Heart left ventricle (tissue), 16 donors: ENCODE results near the gene GET4. TPM values are rescaled to one million over a fixed set of nuclear protein-coding genes. Genes with fewer than 3 reads are reported as not detected.

ENCODE experiments used
- ATAC-seq, 4 donors: fragments of 200-7000 bp; cut with Tn5 transposase; one replicate each; pipeline ENCODE4 v1.9.1; 2020 to 2022; ENCODE audit warnings: moderate library complexity in 4 of 4, mild to moderate bottlenecking in 3 of 4, moderate number of reproducible peaks in 1 of 4
- DNase-seq, 5 donors: peaks; one replicate each; pipeline ENCODE4 v3.0.0-alpha.2; 2020
- H3K27ac ChIP-seq, 12 donors: fragments of 200-600 bp; sonication (generic) in 4 of 12; one replicate each; pipeline versions ENCODE4 v1.5.0 to v1.8.0; 2016 to 2022; ENCODE audit warnings: mild to moderate bottlenecking in 2 of 12
- H3K27me3 ChIP-seq, 9 donors: fragments of 200-600 bp; sonication (generic) in 2 of 9; one replicate each; pipeline versions ENCODE4 v1.5.1 to v1.8.0; 2016 to 2022; ENCODE audit warnings: mild to moderate bottlenecking in 3 of 9
- H3K36me3 ChIP-seq, 9 donors: fragments of 200-600 bp; sonication (generic) in 2 of 9; one replicate each; pipeline versions ENCODE4 v1.5.0 to v1.8.0; 2018 to 2022; ENCODE audit warnings: mild to moderate bottlenecking in 2 of 9
- H3K4me1 ChIP-seq, 12 donors: fragments of 200-600 bp; sonication (generic) in 4 of 12; one replicate each; pipeline versions ENCODE4 v1.5.0 to v1.8.0; 2016 to 2022; ENCODE audit warnings: mild to moderate bottlenecking in 3 of 12
- H3K4me3 ChIP-seq, 12 donors: fragments of 200-600 bp; sonication (generic) in 4 of 12; one replicate each; pipeline versions ENCODE4 v1.5.0 to v1.8.0; 2017 to 2022; ENCODE audit warnings: mild to moderate bottlenecking in 9 of 12, moderate library complexity in 4 of 12
- H3K9me3 ChIP-seq, 12 donors: fragments of 200-600 bp; sonication (generic) in 4 of 12; one replicate each; pipeline versions ENCODE4 v1.5.0 to v1.8.0; 2016 to 2022; ENCODE audit warnings: mild to moderate bottlenecking in 1 of 12
- POLR2A ChIP-seq, 2 donors: fragments of 450-650 bp; IDR thresholded peaks; one replicate each; pipeline ENCODE4 v1.6.1; 2017; ENCODE audit warnings: antibody characterized with exemption in 2 of 2, mild to moderate bottlenecking in 2 of 2, moderate library complexity in 2 of 2
- WGBS, 4 donors: extraction: QIAGEN DNeasy Blood & Tissue Kit in 2 of 4; methylation state at CpG; one replicate each; pipeline versions ENCODE4 v1.1.5 to v1.1.7; 2013 to 2018; 5-methylcytosine and 5-hydroxymethylcytosine counted together
- intact Hi-C, 10 donors: fragments of 100-400 bp; cut with DNase I; formaldehyde crosslinking; loops; one replicate each; pipeline versions ENCODE4 v1.11.1 to v1.14.2; 2022
- polyA plus RNA-seq, 2 donors: library from polyadenylated mRNA; stranded (reverse); fragments of 200-250 nt; gene quantifications; one replicate each; pipeline ENCODE4 v1.2.3, GENCODE V29; 2013
- total RNA-seq, 9 donors: library from RNA; depleted of rRNA in 2 of 9; stranded (reverse); fragments of >200 nt in 2 of 9; fragmentation: NEBNext Ultra II Directional in 3 of 9; extraction: Animal tissue kit (Norgen Biotek cat#: 25700) in 3 of 9; gene quantifications; one replicate each; pipeline versions ENCODE4 v1.1.0 to v1.2.4, GENCODE V29; 2016 to 2023
- TF ChIP-seq, protein P1 (sequence below), 12 donors: fragments of 200-600 bp; sonication (generic) in 4 of 12; IDR thresholded peaks; one replicate each; pipeline versions ENCODE4 v1.5.0 to v1.8.0; 2018 to 2022; ENCODE audit warnings: antibody characterized with exemption in 12 of 12, mild to moderate bottlenecking in 5 of 12
- donor health status: ischemic (EF 13 %, LVEDD 7.1; RV severe dilation, severe dysfunction).
- donor health status: healthy with polysubstance abuse.
- donor health status: DM: no; HTN: yes; CAD: no.
- donor health status: DM: no; HTN: no; CAD: no.
- donor health status: ischemic (EF 25% LVEDD 6.9; RV normal size, moderate dysfunction).
- donor health status: ischemic (EF 25% LVEDD 5.7; RV mildly dilated, moderate dysfunction).
- donor health status: healthy.
- donor health status: DM: yes; HTN: yes; CAD: no.
- donor health status: ischemic (EF 35%, LVEDD 5.7; RV mildly dilated, moderate dysfunction).
- donor health status: nonischemic (EF 11% LVEDD 7.7; RV severe dilation, severe dysfunction).
- donor health status: DM: yes; HTN: yes; CAD: no.
- donor health status: PGD.
- donor health status: ischemic (EF 29% LVEDD 5.4; RV normal size, mild dysfunction).
- donor health status: nonischemic (EF 23%, LVEDD 6.1; RV moderate dilation, normal function).

Gene GET4
- total and polyA plus RNA-seq, 11 donors = 14.6 to 34.1 (median 19.7) TPM

DNA sequence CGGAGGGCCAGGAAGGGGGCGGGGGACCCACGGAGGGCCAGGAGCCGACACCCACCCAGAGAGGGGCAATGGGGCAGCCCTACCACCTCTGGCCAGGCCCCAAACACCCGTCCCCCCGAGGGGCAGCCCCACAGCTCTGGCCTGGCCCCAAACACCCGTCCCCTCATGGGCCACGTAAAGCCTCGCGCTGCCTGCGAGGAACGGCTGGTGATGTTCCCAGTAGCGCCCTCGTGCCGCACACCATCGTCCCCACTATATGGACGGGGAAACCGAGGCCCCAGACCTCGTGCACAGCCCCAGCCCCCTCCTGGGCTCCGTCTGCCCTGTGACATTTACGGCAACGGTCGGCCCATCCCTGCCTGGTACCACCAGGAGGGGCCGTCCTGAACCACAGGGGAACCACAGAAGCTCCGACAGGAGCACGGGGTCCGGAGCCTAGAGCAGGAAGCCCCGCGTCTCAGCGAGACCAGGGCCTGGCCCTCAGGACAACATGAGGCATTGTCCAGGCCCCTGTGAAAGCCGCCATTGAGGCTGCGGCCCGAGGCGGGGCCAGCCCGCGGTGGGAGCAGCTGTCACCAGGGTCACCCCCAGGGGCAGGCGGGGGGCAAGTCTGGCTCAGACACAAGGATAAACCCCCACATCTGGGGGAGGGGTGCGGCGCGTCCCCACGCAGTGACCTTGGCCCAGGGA lies 35.6 kb downstream of the GET4 start:
- no peak overlapping the region for H3K27ac ChIP-seq
- DNase-seq = no peak
- WGBS, 4 donors = 81 to 92% (median 87%) methylated on average over 21 to 41 of the region's 41 CpGs
- H3K4me3 ChIP-seq = no peak overlapping the region
- H3K36me3 ChIP-seq = no peaks in the 10 kb centered on the region
- H3K27me3 ChIP-seq = no peaks in the 10 kb centered on the region
- ATAC-seq = no peak
- TF ChIP-seq, protein P1, sequence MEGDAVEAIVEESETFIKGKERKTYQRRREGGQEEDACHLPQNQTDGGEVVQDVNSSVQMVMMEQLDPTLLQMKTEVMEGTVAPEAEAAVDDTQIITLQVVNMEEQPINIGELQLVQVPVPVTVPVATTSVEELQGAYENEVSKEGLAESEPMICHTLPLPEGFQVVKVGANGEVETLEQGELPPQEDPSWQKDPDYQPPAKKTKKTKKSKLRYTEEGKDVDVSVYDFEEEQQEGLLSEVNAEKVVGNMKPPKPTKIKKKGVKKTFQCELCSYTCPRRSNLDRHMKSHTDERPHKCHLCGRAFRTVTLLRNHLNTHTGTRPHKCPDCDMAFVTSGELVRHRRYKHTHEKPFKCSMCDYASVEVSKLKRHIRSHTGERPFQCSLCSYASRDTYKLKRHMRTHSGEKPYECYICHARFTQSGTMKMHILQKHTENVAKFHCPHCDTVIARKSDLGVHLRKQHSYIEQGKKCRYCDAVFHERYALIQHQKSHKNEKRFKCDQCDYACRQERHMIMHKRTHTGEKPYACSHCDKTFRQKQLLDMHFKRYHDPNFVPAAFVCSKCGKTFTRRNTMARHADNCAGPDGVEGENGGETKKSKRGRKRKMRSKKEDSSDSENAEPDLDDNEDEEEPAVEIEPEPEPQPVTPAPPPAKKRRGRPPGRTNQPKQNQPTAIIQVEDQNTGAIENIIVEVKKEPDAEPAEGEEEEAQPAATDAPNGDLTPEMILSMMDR (IDR thresholded peaks at IDR 0.05) = no peak
- TF ChIP-seq POLR2A (IDR thresholded peaks at IDR 0.05) = no peak
- H3K4me1 ChIP-seq = peaks cover 0 to 29% (median 4%) of the 10 kb centered on the region in 12 donors
- H3K9me3 ChIP-seq = no peaks in the 10 kb centered on the region
- intact Hi-C loops = loop anchor here in 2 of 10 donors (5.0 to 10.0 kb wide), 2 partner anchors 35 to 153 kb away; no protein-coding TSS in a partner anchor

DNA sequence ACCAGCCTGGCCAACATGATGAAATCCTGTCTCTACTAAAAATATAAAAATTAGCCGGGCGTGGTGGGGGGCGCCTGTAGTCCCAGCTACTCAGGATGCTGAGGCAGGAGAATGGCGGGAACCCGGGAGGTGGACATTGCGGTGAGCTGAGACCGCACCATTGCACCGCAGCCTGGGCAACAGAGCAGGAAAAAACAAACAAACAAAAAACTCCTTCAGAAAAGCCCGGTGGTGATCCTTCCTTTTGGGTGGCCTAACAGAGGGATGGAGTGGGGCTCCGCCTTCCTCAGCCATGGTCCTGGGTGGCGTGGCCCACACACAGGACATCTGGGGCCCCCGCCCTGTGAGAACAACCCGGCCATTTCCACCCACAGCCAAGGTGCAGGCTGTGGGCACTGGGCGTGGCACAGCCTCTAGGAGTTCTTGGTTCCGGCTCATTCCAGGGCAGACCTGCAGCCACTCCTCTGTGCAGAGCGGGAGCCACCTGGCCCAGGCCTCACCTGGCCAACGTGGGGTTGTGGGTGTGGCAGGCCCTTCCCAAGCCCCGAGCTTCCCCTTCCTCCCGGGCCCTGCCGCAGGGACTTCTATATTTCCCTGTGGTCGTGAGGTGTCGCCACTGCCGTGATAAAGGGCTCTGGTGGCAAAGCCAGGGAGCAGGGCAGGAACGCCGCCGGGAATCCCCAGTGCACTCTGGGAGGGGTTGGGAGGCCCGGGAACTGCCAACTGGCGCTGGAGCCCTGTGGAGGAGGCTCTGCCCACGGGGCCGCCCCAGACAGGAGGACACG lies 37.6 kb downstream of the GET4 start:
- Histone ChIP-seq H3K36me3 (no peaks in the 10 kb centered on the region), H3K27me3 (no peaks in the 10 kb centered on the region), H3K4me3 (no peak overlapping the region), H3K4me1 (peaks cover 0 to 18% (median 4%) of the 10 kb centered on the region in 12 donors), H3K9me3 (no peaks in the 10 kb centered on the region), H3K27ac (no peak overlapping the region)
- peak in 2 of 4 donors; percentile 9 to 55 for ATAC-seq
- WGBS, 4 donors = 69 to 81% (median 72%) methylated on average over 13 to 31 of the region's 31 CpGs
- intact Hi-C loops = loop anchor here in 2 of 10 donors (5.0 to 10.0 kb wide), 2 partner anchors 33 to 151 kb away; no protein-coding TSS in a partner anchor
- TF ChIP-seq POLR2A (IDR thresholded peaks at IDR 0.05) = no peak
- TF ChIP-seq, protein P1 (IDR thresholded peaks at IDR 0.05) = peak in 1 of 12 donors; percentile 14
- DNase-seq = no peak

DNA sequence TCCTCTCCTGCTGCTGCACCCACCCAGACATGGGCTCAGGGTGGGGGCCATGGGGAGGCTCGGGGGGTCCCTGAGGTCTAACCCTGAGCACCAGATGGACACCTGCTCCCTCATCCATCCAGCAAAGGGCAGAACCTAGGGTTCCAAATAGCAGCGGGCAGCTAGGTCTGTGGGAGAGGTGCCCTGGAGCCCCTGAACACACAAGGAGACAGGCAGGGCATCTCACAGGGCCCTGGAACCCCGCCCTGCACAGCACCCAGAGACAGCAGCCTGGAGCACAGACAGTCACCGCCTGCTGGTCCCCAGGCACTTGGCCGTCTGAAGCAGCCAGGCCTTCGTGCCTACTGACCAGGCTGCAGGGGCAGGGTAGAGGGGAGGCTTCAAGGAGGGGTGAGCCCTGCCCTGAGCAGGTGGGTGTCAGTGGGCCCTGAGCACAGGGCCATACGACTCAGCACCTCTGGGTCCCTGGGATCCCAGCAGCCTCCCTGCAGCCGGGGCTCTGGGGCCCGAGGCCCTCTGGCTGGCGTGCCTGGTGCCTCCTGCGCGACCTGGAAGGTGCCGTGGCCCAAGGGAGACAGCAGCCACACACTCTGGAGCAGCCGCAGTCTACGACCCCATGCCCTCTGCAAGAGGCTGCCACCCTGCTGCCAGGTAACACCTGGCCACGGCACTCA lies 38.3 kb downstream of the GET4 start:
- no peak for ATAC-seq
- no peak for TF ChIP-seq POLR2A (IDR thresholded peaks at IDR 0.05)
- TF ChIP-seq, protein P1 (IDR thresholded peaks at IDR 0.05) = no peak
- Histone ChIP-seq H3K27me3 (no peaks in the 10 kb centered on the region), H3K36me3 (no peaks in the 10 kb centered on the region), H3K27ac (no peak overlapping the region), H3K4me1 (peaks cover 0 to 14% (median 0%) of the 10 kb centered on the region in 12 donors), H3K9me3 (no peaks in the 10 kb centered on the region), H3K4me3 (no peak overlapping the region)
- intact Hi-C loops = loop anchor here in 2 of 10 donors (5.0 to 10.0 kb wide), 2 partner anchors 33 to 150 kb away; no protein-coding TSS in a partner anchor
- DNase-seq = peak in 1 of 5 donors; percentile 22
- 77 to 95% (median 89%) methylated on average over 5 to 16 of the region's 16 CpGs for WGBS, 4 donors
